GM20000 (cell line): ENCODE results near the gene CARS1.

Source experiments
- DNase-seq: peaks from one replicate; pipeline ENCODE4 v3.0.0; 2012; ENCODE audit warnings: low spot score
- TF ChIP-seq, protein P1 (sequence below): IDR thresholded peaks from 2 replicates; pipeline ENCODE4 v1.5.1; 2012; ENCODE audit warnings: mild to moderate bottlenecking, control low read depth; ENCODE audit errors: extremely low read depth, missing control alignments

CARS1 gene

DNA sequence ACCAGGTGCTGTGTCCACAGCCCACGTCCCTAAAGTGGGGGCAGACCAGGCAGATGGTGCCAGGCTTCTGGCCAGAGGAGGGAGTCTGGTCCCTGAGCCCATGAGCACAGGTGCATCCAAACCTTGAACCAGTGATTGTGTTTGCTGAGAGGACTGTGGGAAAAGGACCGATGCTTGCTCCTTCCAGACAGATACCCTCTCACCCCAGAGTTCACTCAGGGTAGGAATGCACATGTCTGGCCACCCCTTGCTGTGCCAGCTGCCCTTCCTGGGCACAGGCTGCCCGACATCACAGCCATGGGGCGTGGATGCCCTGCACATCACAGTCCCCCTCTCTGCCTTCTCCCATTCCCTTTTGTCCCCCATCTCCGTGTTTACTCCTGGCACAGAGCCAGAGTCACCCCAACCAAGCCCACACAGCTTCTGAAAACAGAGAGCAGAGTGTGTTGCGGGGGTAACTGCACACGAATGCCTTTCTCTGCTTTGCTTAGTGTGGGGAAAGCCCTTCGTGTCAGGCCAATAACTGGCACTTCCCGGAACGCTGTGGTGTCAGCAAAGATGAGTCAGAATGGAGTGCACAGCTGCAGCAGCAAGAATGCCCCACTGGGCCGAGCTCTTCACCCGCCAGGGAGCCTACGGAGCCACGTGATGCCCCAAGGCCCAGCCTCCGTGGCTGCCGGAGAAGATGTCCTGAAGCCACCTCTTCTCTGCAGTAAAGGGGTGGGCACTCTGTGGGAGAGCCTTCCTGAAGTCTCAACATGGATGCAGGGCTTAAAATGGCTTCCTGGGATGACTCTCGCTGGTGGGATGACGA lies 7.6 kb downstream of the CARS1 start:
- TF ChIP-seq, protein P1, sequence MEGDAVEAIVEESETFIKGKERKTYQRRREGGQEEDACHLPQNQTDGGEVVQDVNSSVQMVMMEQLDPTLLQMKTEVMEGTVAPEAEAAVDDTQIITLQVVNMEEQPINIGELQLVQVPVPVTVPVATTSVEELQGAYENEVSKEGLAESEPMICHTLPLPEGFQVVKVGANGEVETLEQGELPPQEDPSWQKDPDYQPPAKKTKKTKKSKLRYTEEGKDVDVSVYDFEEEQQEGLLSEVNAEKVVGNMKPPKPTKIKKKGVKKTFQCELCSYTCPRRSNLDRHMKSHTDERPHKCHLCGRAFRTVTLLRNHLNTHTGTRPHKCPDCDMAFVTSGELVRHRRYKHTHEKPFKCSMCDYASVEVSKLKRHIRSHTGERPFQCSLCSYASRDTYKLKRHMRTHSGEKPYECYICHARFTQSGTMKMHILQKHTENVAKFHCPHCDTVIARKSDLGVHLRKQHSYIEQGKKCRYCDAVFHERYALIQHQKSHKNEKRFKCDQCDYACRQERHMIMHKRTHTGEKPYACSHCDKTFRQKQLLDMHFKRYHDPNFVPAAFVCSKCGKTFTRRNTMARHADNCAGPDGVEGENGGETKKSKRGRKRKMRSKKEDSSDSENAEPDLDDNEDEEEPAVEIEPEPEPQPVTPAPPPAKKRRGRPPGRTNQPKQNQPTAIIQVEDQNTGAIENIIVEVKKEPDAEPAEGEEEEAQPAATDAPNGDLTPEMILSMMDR: no peak
- peak; percentile 81 for DNase-seq

DNA sequence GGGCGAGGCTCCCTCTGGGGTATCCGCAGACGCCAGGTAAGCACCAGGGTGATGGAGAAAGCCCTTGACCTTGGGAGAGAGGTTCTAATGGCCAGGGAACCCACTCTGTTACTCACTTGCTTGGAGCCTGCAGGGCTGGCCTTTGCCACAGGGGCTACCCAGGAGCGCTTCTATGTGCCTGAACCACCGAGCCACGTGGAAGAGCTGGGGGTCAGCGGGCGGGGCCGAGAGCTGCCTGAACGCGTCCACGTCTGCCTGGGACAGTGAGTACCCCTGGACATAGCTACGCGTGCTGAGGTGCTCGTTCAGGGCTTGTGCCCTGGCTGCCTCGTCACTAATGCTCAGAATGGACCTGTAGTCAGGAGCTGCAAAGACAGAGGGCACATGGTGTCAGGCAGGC lies 9.6 kb downstream of the CARS1 start:
- no peak for DNase-seq
- TF ChIP-seq, protein P1: no peak

DNA sequence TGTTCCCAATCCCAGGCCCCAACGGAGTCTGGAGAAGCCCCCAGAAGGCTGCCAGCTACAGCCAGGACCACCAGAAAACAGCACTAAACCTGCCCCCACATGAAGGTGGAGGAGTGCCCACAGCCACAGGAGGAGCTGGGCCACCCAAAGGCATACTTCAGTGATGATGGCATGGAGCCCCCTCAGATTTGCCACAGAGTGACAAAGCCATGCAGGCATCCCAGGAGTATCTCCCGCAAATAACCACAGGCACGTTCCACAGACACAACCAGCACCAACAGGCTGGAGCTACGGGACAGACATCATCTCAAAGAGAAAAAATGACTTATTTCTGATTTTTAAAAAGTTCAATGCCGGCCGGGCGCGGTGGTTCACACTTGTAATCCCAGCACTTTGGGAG lies 10.6 kb downstream of the CARS1 start:
- DNase-seq: no peak
- TF ChIP-seq, protein P1: no peak

DNA sequence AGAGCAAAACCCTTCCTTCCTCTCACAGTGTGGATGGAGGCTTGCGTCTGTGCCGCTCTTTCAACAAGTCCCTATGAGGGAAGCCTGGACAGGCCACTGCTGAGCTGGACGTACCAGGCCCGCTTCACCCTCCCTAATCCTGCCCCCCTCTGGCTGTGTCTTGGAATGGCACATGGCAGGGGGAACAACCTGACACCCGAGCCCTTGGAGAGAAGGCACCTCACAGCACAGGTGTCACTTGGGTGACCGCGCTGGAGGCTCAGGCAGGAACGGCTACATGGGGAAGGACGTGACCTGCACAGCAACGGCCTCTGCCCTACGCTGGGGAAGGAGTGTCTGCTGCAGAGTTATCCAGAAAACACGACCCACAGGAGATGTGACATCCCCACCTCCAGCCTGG lies 11.0 kb downstream of the CARS1 start:
- TF ChIP-seq, protein P1: no peak

DNA sequence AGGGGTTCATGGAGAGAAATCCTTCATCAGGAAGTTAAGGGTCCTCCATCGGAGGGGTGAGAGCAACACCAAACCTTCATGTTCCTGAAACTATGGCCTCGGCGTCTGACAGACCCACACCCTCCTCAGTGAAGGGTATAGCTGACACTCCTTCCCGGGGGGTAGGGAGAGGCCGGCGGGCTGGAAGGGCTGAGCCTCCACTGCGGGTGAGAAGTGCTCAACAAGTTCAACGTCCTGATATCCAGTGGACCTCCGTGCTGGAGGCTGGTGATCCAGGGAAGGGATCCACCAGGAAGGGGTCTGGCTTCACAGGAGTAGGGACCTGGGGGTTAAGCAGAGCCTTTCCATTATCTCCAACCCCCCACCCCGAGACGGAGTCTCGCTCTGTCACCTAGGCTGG lies 12.3 kb downstream of the CARS1 start:
- TF ChIP-seq, protein P1: no peak
- DNase-seq: no peak

More for the DNA sequence above, 11.0 kb downstream of the CARS1 start:
- DNase-seq: no peak

DNA sequence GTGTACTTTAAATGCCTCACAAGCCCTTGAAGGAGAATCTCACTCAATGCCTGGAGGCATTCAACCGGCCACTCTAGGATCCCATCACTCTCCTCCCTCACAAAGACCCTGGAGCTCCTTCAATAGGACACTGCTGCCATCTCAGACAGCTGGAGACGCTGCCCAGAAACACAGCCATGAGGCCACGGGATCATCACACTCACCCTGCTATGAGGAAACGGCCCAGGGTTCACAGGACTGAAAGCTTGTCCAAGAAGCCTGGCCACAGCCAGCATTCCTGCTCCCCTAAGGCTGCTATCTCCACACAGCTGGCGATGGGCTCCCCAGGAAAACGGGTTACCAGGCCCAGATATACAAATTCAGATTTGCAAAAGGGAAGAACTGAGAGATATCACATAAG lies 13.2 kb downstream of the CARS1 start:
- TF ChIP-seq, protein P1: no peak
- no peak for DNase-seq

DNA sequence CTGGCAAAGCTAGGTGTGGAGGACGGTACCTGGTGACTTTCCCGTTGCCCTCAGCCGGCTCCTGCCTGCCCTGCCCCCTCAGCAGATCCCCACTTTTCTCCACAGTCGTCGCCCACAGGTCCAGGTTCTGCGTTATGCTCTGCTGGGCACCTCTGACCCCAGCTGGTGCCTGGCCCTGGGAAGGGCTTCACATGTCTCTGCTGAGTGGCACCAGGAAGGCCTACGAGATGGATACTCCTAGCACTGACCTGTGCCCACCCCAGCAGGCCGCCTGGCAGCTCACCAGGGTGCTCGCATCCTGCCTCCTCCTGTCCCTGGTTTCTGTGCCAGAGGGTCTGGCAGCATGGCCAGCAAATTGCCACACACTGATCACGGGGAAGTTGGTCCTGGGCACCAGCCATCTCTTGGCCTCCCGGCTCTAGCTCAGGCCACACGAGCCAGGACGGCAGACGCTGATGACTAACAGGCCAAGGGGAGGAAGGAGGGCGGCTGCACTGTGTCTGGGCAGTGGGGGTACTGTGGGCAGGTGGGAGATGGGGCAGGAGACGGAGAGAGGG lies 13.8 kb downstream of the CARS1 start:
- DNase-seq: no peak
- TF ChIP-seq, protein P1: no peak
